IMR-90 (cell line): ENCODE measurements around the gene ATP11B. TPM values are rescaled to one million over a fixed set of nuclear protein-coding genes. Genes with fewer than 3 reads are reported as not detected.

ENCODE experiments used
- ATAC-seq: fragments of 200-7000 bp; cut with Tn5 transposase; 2 replicates; pipeline ENCODE4 v1.9.1; 2020; ENCODE audit warnings: low read depth, mild to moderate bottlenecking, moderate library complexity
- BruUV-seq: library from RNA; stranded (reverse); fragments of 400-500 nt; replicated peaks from 2 replicates; lab custom pipeline; 2021; lab: Mats Ljungman, UMichigan
- CTCF ChIA-PET: fragments of 300-600 bp; formaldehyde crosslinking; extraction: SDS; loops from one replicate; lab custom pipeline; 2021; ENCODE audit warnings: antibody characterized with exemption; lab: Yijun Ruan, JAX
- POLR2A ChIA-PET: fragments of 300-600 bp; sonication (Branson Sonifier 250); formaldehyde crosslinking; loops from one replicate; lab custom pipeline; 2022; ENCODE audit warnings: antibody characterized with exemption; ENCODE audit not compliant: unreplicated experiment; lab: Charles Lee
- DNase-seq: peaks from one replicate; pipeline ENCODE4 v3.0.0; 2013
- H2AFZ ChIP-seq: replicated peaks from 2 replicates; pipeline ENCODE3; 2013; ENCODE audit warnings: low read length, mild to moderate bottlenecking; ENCODE audit not compliant: poor library complexity
- H2AK5ac ChIP-seq: 2 replicates; pipeline ENCODE4 v1.6.1; 2013; ENCODE audit warnings: low read depth, low read length, inconsistent platforms
- H2AK9ac ChIP-seq: replicated peaks from 2 replicates; pipeline ENCODE3; 2013; ENCODE audit warnings: mild to moderate bottlenecking, low read depth, low read length, moderate library complexity; ENCODE audit not compliant: poor library complexity
- H2BK120ac ChIP-seq: 2 replicates; pipeline ENCODE4 v1.6.1; 2013; ENCODE audit warnings: low read depth, low read length, inconsistent platforms
- H2BK15ac ChIP-seq: 3 replicates; pipeline ENCODE4 v1.6.1; 2013; ENCODE audit warnings: low read depth, low read length, inconsistent platforms
- H2BK20ac ChIP-seq: 2 replicates; pipeline ENCODE4 v1.6.1; 2013; ENCODE audit warnings: low read depth, mild to moderate bottlenecking, inconsistent platforms, low read length, moderate library complexity
- H2BK5ac ChIP-seq: 2 replicates; pipeline ENCODE4 v1.6.1; 2013; ENCODE audit warnings: mild to moderate bottlenecking, low read depth, low read length, inconsistent platforms; ENCODE audit not compliant: poor library complexity, severe bottlenecking
- H3K14ac ChIP-seq: replicated peaks from 2 replicates; pipeline ENCODE4 v1.6.1; 2013; ENCODE audit warnings: low read depth, low read length, inconsistent platforms
- H3K18ac ChIP-seq: 2 replicates; pipeline ENCODE4 v1.6.1; 2013; ENCODE audit warnings: low read depth, low read length, control low read depth
- H3K23ac ChIP-seq: 2 replicates; pipeline ENCODE4 v1.6.1; 2013; ENCODE audit warnings: low read depth, low read length, inconsistent platforms
- H3K27ac ChIP-seq: 2 replicates; pipeline ENCODE4 v1.5.1; 2013; ENCODE audit warnings: mild to moderate bottlenecking, control low read depth, low read length; ENCODE audit not compliant: insufficient read depth
- H3K27me3 ChIP-seq: 2 replicates; pipeline ENCODE4 v1.6.1; 2013; ENCODE audit warnings: low read length; ENCODE audit not compliant: control insufficient read depth, insufficient read depth
- H3K36me3 ChIP-seq: 2 replicates; pipeline ENCODE4 v1.6.1; 2013; ENCODE audit warnings: low read length, mixed read lengths; ENCODE audit not compliant: control insufficient read depth, insufficient read depth
- H3K4ac ChIP-seq: 2 replicates; pipeline ENCODE4 v1.6.1; 2013; ENCODE audit warnings: low read depth, low read length, inconsistent platforms
- H3K4me1 ChIP-seq: 2 replicates; pipeline ENCODE4 v1.6.1; 2013; ENCODE audit warnings: low read length, mixed read lengths; ENCODE audit not compliant: control insufficient read depth, insufficient read depth
- H3K4me2 ChIP-seq: 2 replicates; pipeline ENCODE4 v1.6.1; 2013; ENCODE audit warnings: low read depth, mild to moderate bottlenecking, control low read depth, low read length, moderate library complexity
- H3K4me3 ChIP-seq: 2 replicates; pipeline ENCODE4 v1.5.1; 2013; ENCODE audit warnings: low read depth, mild to moderate bottlenecking, control low read depth, low read length, moderate library complexity; ENCODE audit not compliant: insufficient read depth
- H3K56ac ChIP-seq: 2 replicates; pipeline ENCODE4 v1.6.1; 2013; ENCODE audit warnings: low read length, inconsistent platforms; ENCODE audit not compliant: insufficient read depth; ENCODE audit errors: extremely low read depth
- H3K79me1 ChIP-seq, 2 experiments: 2 replicates each; pipeline ENCODE4 v1.6.1; 2013; ENCODE audit warnings: low read length in 2 of 2, inconsistent platforms in 1 of 2, low read depth in 1 of 2
- H3K9ac ChIP-seq: 2 replicates; pipeline ENCODE4 v1.6.1; 2013; ENCODE audit warnings: low read depth, low read length, control low read depth
- H3K9me1 ChIP-seq: 2 replicates; pipeline ENCODE4 v1.6.1; 2013; ENCODE audit warnings: low read length, inconsistent platforms; ENCODE audit not compliant: insufficient read depth
- H3K9me3 ChIP-seq: 2 replicates; pipeline ENCODE4 v1.6.1; 2013; ENCODE audit warnings: low read length; ENCODE audit not compliant: control insufficient read depth, insufficient read depth
- H4K20me1 ChIP-seq: 2 replicates; pipeline ENCODE4 v1.6.1; 2013; ENCODE audit warnings: low read length, inconsistent platforms; ENCODE audit not compliant: insufficient read depth
- H4K5ac ChIP-seq: 2 replicates; pipeline ENCODE4 v1.6.1; 2013; ENCODE audit warnings: mild to moderate bottlenecking, low read depth, low read length, control low read depth
- H4K8ac ChIP-seq, 2 experiments: 2 replicates each; pipeline ENCODE4 v1.6.1; 2013; ENCODE audit warnings: low read depth in 2 of 2, low read length in 2 of 2, control low read depth in 1 of 2, inconsistent platforms in 1 of 2
- H4K91ac ChIP-seq: 2 replicates; pipeline ENCODE4 v1.6.1; 2013; ENCODE audit warnings: low read depth, low read length, inconsistent platforms; ENCODE audit not compliant: insufficient read depth
- BHLHE40 ChIP-seq: fragments of 150-350 bp; IDR thresholded peaks from 2 replicates; pipeline ENCODE4 v1.6.1; 2016; ENCODE audit warnings: mild to moderate bottlenecking, low read depth, low read length
- CEBPB ChIP-seq: IDR thresholded peaks from 2 replicates; pipeline ENCODE4 v1.6.1; 2012; ENCODE audit warnings: low read depth, low read length, improper control_type of control experiment
- CHD1 ChIP-seq: IDR thresholded peaks from 2 replicates; pipeline ENCODE4 v1.6.1; 2012; ENCODE audit warnings: low read depth, low read length, improper control_type of control experiment
- FOS ChIP-seq: fragments of 150-350 bp; IDR thresholded peaks from 2 replicates; pipeline ENCODE4 v1.6.1; 2016; ENCODE audit warnings: low read depth, low read length
- MAFK ChIP-seq: IDR thresholded peaks from 2 replicates; pipeline ENCODE4 v1.6.1; 2012; ENCODE audit warnings: low read depth, low read length, improper control_type of control experiment
- MAZ ChIP-seq: IDR thresholded peaks from 2 replicates; pipeline ENCODE4 v1.6.1; 2012; ENCODE audit warnings: low read depth, mild to moderate bottlenecking, low read length, improper control_type of control experiment, moderate library complexity, borderline replicate concordance
- MXI1 ChIP-seq: IDR thresholded peaks from 2 replicates; pipeline ENCODE4 v1.6.1; 2012; ENCODE audit warnings: low read depth, mild to moderate bottlenecking, low read length, moderate library complexity, borderline replicate concordance
- NFE2L2 ChIP-seq: fragments of 150-350 bp; IDR thresholded peaks from 2 replicates; pipeline ENCODE4 v1.6.1; 2016; ENCODE audit warnings: low read depth, mild to moderate bottlenecking, low read length
- POLR2A ChIP-seq: IDR thresholded peaks from 2 replicates; pipeline ENCODE4 v1.6.1; 2012; ENCODE audit warnings: mild to moderate bottlenecking, low read depth, low read length
- RAD21 ChIP-seq: IDR thresholded peaks from 2 replicates; pipeline ENCODE4 v1.6.1; 2012; ENCODE audit warnings: low read length, improper control_type of control experiment
- RCOR1 ChIP-seq: IDR thresholded peaks from 2 replicates; pipeline ENCODE4 v1.6.1; 2012; ENCODE audit warnings: mild to moderate bottlenecking, low read length, improper control_type of control experiment; ENCODE audit not compliant: insufficient replicate concordance
- RFX5 ChIP-seq: IDR thresholded peaks from 2 replicates; pipeline ENCODE4 v1.8.0; 2012; ENCODE audit warnings: low read depth, mild to moderate bottlenecking, low read length, moderate library complexity
- SMC3 ChIP-seq: fragments of 150-350 bp; IDR thresholded peaks from 2 replicates; pipeline ENCODE4 v1.6.1; 2016; ENCODE audit warnings: low read depth, mild to moderate bottlenecking, antibody characterized with exemption, low read length, moderate library complexity
- WGBS, 2 experiments: methylation state at CpG; one replicate each; pipeline versions ENCODE4 v1.1.5 to v1.1.7; 2013; ENCODE audit warnings: missing lambda C conversion rate in 2 of 2; ENCODE audit not compliant: insufficient read length in 1 of 2; ENCODE audit errors: extremely low coverage in 2 of 2; 5-methylcytosine and 5-hydroxymethylcytosine counted together
- dilution Hi-C: fragments of 300-500 bp; cut with HindIII; formaldehyde crosslinking; loops from one replicate; pipeline ENCODE4 v1.14.3; 2018; ENCODE audit warnings: low sequenced_read_pairs; ENCODE audit not compliant: unreplicated experiment
- in situ Hi-C: fragments of 300-500 bp; cut with MboI; formaldehyde crosslinking; loops from 3 replicates; pipeline ENCODE4 v1.14.3; 2019; ENCODE audit warnings: low sequenced_read_pairs, inconsistent platforms, mixed read lengths
- intact Hi-C: fragments of 100-400 bp; cut with micrococcal nuclease; formaldehyde crosslinking; loops from 2 replicates; pipeline ENCODE4 v1.10.0; 2022
- polyA plus RNA-seq, 3 experiments: library from polyadenylated mRNA; depleted of rRNA; stranded (reverse); fragments of >200 nt; gene quantifications; 2 replicates each; pipeline ENCODE4 v1.2.3, GENCODE V29; 2012; ENCODE audit warnings: low replicate concordance in 1 of 3
- total RNA-seq: library from RNA; depleted of rRNA; stranded (reverse); fragments of >200 nt; gene quantifications from 2 replicates; pipeline ENCODE4 v1.2.3, GENCODE V29; 2012
- TF ChIP-seq, protein P1 (sequence below): fragments of 150-350 bp; IDR thresholded peaks from 2 replicates; pipeline ENCODE4 v1.6.1; 2016; ENCODE audit warnings: low read depth, mild to moderate bottlenecking, low read length, moderate library complexity, borderline replicate concordance
- TF ChIP-seq, protein P2 (sequence below): conservative IDR thresholded peaks from 2 replicates; pipeline ENCODE4 v1.5.1; 2012; ENCODE audit warnings: mild to moderate bottlenecking, low read depth, low read length, improper control_type of control experiment
- TF ChIP-seq, protein P3 (sequence below): fragments of 150-350 bp; IDR thresholded peaks from 2 replicates; pipeline ENCODE4 v1.6.1; 2017; ENCODE audit warnings: mild to moderate bottlenecking, antibody characterized with exemption, low read length, low read depth

ATP11B gene
- total and polyA plus RNA-seq, 2 of the 4 experiments (the other 2 are of a cell fraction), result 10.0 to 39.6 TPM

DNA sequence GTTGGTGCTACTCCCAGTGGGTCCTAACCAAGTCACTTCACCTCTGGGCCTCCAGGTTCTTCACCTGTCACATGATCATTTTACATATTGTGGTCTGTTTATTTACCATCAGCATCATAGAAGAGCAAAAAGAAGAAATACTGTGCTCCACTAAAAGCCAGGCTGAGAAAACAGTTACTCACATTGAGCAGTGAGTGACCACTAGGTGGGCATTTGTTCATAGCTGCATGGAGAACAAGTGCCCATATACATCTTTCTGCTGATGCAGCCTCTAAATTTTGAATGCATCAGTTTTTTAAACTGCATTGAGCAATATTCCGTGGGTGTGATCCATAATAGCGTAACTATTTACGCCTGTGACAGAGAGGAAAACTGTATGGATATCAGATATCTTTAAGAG, 110.9 kb downstream of the ATP11B start:
- Histone ChIP-seq H2AK5ac (no peak overlapping the region), H2BK15ac (no peak overlapping the region), H3K9me3 (no peaks in the 10 kb centered on the region), H3K27ac (no peak overlapping the region), H3K79me1 (no peaks in the 10 kb centered on the region), H2BK5ac (no peak overlapping the region), H3K56ac (no peak overlapping the region), H3K4me1 (peaks cover 4% of the 10 kb centered on the region), H4K20me1 (peaks cover 4% of the 10 kb centered on the region; the same call in 1 of the 2 replicates), H3K4me2 (no peak overlapping the region), H3K27me3 (no peaks in the 10 kb centered on the region), H3K4ac (no peak overlapping the region), H3K18ac (no peak overlapping the region), H3K36me3 (peaks cover 9% of the 10 kb centered on the region), H3K4me3 (no peak overlapping the region), H2BK120ac (no peak overlapping the region), H2AFZ (no peak overlapping the region), H2AK9ac (no peak overlapping the region), H4K8ac (no peak overlapping the region), H4K5ac (no peak overlapping the region), H4K91ac (no peak overlapping the region), H3K23ac (no peak overlapping the region), H2BK20ac (no peak overlapping the region), H3K9ac (no peak overlapping the region), H3K9me1 (peaks cover 3% of the 10 kb centered on the region; the same call in 1 of the 2 replicates), H3K14ac (no peak overlapping the region)
- no TSS peak for BruUV-seq
- DNase-seq (no peak), ATAC-seq (no peak)
- ChIA-PET CTCF (no interaction called here), POLR2A (no interaction called here)
- TF ChIP-seq, protein P1, sequence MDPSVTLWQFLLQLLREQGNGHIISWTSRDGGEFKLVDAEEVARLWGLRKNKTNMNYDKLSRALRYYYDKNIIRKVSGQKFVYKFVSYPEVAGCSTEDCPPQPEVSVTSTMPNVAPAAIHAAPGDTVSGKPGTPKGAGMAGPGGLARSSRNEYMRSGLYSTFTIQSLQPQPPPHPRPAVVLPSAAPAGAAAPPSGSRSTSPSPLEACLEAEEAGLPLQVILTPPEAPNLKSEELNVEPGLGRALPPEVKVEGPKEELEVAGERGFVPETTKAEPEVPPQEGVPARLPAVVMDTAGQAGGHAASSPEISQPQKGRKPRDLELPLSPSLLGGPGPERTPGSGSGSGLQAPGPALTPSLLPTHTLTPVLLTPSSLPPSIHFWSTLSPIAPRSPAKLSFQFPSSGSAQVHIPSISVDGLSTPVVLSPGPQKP, result no peak
- no peak for TF ChIP-seq FOS
- no peak for TF ChIP-seq CEBPB
- TF ChIP-seq BHLHE40, result no peak
- no peak for TF ChIP-seq RAD21
- no peak for TF ChIP-seq MXI1
- no peak for TF ChIP-seq MAFK
- no peak for TF ChIP-seq SMC3
- TF ChIP-seq MAZ, result no peak
- TF ChIP-seq POLR2A, result no peak
- TF ChIP-seq NFE2L2, result no peak
- TF ChIP-seq, protein P2, sequence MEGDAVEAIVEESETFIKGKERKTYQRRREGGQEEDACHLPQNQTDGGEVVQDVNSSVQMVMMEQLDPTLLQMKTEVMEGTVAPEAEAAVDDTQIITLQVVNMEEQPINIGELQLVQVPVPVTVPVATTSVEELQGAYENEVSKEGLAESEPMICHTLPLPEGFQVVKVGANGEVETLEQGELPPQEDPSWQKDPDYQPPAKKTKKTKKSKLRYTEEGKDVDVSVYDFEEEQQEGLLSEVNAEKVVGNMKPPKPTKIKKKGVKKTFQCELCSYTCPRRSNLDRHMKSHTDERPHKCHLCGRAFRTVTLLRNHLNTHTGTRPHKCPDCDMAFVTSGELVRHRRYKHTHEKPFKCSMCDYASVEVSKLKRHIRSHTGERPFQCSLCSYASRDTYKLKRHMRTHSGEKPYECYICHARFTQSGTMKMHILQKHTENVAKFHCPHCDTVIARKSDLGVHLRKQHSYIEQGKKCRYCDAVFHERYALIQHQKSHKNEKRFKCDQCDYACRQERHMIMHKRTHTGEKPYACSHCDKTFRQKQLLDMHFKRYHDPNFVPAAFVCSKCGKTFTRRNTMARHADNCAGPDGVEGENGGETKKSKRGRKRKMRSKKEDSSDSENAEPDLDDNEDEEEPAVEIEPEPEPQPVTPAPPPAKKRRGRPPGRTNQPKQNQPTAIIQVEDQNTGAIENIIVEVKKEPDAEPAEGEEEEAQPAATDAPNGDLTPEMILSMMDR, result no peak
- TF ChIP-seq CHD1, result no peak
- TF ChIP-seq RFX5, result no peak
- TF ChIP-seq RCOR1, result no peak
- TF ChIP-seq, protein P3, sequence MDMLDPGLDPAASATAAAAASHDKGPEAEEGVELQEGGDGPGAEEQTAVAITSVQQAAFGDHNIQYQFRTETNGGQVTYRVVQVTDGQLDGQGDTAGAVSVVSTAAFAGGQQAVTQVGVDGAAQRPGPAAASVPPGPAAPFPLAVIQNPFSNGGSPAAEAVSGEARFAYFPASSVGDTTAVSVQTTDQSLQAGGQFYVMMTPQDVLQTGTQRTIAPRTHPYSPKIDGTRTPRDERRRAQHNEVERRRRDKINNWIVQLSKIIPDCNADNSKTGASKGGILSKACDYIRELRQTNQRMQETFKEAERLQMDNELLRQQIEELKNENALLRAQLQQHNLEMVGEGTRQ, result no peak
- no CpG with 5 or more reads among the region's 3 CpGs for WGBS, 2 experiments
- intact Hi-C loops (loop anchor here (10.0 kb wide), 1 partner anchor 189 kb away; no protein-coding TSS in a partner anchor), dilution Hi-C loops (no loop called here), in situ Hi-C loops (loop anchor here (25.0 kb wide), 1 partner anchor 483 kb away; no protein-coding TSS in a partner anchor)
